Gastrocnemius medialis (tissue), 4 donors: ENCODE data around the gene CACNA1A. TPM values are rescaled to one million over a fixed set of nuclear protein-coding genes. Genes with fewer than 3 reads are reported as not detected.

Source experiments
- ATAC-seq, 2 donors: fragments of 150-250 bp; one replicate each; pipeline ENCODE4 v1.9.1; 2016
- DNase-seq, 2 donors: peaks; one replicate each; pipeline ENCODE4 v3.0.0-alpha.2; 2019
- H3K27ac ChIP-seq, 4 donors: fragments of 200-600 bp; sonication (generic); 1 replicate in 1 of 4; 2 replicates in 3 of 4; pipeline ENCODE4 v1.5.1; 2016 to 2018; ENCODE audit warnings: mild to moderate bottlenecking in 2 of 4, moderate library complexity in 1 of 4
- H3K27me3 ChIP-seq, 3 donors: fragments of 200-600 bp; sonication (generic) in 2 of 3; 1 replicate in 1 of 3; 2 replicates in 2 of 3; pipeline versions ENCODE4 v1.5.1 to v1.6.0; 2016 to 2019; ENCODE audit warnings: mild to moderate bottlenecking in 1 of 3, moderate library complexity in 1 of 3
- H3K36me3 ChIP-seq, 2 donors: fragments of 200-600 bp; sonication (generic) in 1 of 2; one replicate each; pipeline ENCODE4 v1.5.1; 2017 to 2018
- H3K4me1 ChIP-seq, 2 donors: fragments of 200-600 bp; sonication (generic) in 1 of 2; one replicate each; pipeline ENCODE4 v1.5.1; 2016 to 2017; ENCODE audit warnings: mild to moderate bottlenecking in 2 of 2
- H3K4me3 ChIP-seq, 4 donors: fragments of 200-600 bp; sonication (generic) in 3 of 4; 1 replicate in 1 of 4; 2 replicates in 3 of 4; pipeline ENCODE4 v1.5.1; 2016 to 2019; ENCODE audit warnings: mild to moderate bottlenecking in 2 of 4
- H3K9me3 ChIP-seq, 3 donors: fragments of 200-600 bp; sonication (generic) in 2 of 3; 1 replicate in 1 of 3; 2 replicates in 2 of 3; pipeline ENCODE4 v1.5.1; 2016 to 2019
- CTCF ChIP-seq, 5 experiments: fragments of 450-650 bp in 3 of 5; fragments of 200-600 bp in 2 of 5; sonication (generic) in 2 of 5; IDR thresholded peaks in 4 of 5; conservative IDR thresholded peaks in 1 of 5; 1 replicate in 4 of 5; 2 replicates in 1 of 5; pipeline ENCODE4 v1.5.1; 2016 to 2019; ENCODE audit warnings: antibody characterized with exemption in 5 of 5, mild to moderate bottlenecking in 3 of 5, moderate library complexity in 3 of 5
- POLR2A ChIP-seq, 2 donors: fragments of 450-650 bp; IDR thresholded peaks; one replicate each; pipeline ENCODE4 v1.6.1; 2017; ENCODE audit warnings: antibody characterized with exemption in 2 of 2, mild to moderate bottlenecking in 2 of 2, moderate library complexity in 2 of 2
- in situ Hi-C, 4 donors: fragments of 200-750 bp; cut with MboI; loops; one replicate each; pipeline versions ENCODE4 v1.15.0 to v1.8.0; 2017; ENCODE audit warnings: low sequenced_read_pairs in 4 of 4
- intact Hi-C: fragments of 100-400 bp; cut with DNase I; formaldehyde crosslinking; loops from one replicate; pipeline ENCODE4 v1.15.1; 2023; ENCODE audit warnings: low total_unique reads
- total RNA-seq, 4 donors: library from RNA; depleted of rRNA; stranded (reverse); fragments of >200 nt; gene quantifications; one replicate each; pipeline versions ENCODE4 v1.1.0 to v1.2.3, GENCODE V29; 2016

The CACNA1A gene
- total RNA-seq: under 1 TPM in 3 of 4 donors, not detected in 1; 0.15 to 0.51 (median 0.33) TPM

GRCh38 chr19:13506471-13506820 lies at the start of gene CACNA1A:
CACNA1A (minus strand) TSS chr19:13506479; CDS start chr19:13506224, 255 bp downstream.
- in situ Hi-C loops: no loop called here
- no peak for TF ChIP-seq CTCF (IDR thresholded peaks at IDR 0.05 in 4 of 5, conservative IDR thresholded peaks at IDR 0.05 in 1 of 5)
- no peak for TF ChIP-seq POLR2A (IDR thresholded peaks at IDR 0.05)
- no peaks in the 10 kb centered on the region for H3K4me1 ChIP-seq
- no peaks in the 10 kb centered on the region for H3K36me3 ChIP-seq
- DNase-seq (no peak), ATAC-seq (no peak)
- no peak within 1 kb of the TSS for H3K27ac ChIP-seq
- H3K4me3 ChIP-seq: no peak within 1 kb of the TSS
- no peaks in the 10 kb centered on the region for H3K9me3 ChIP-seq
- peaks cover 20 to 47% (median 35%) of the 10 kb centered on the region in 3 donors for H3K27me3 ChIP-seq
- intact Hi-C loops: no loop called here

- H3K4me1 ChIP-seq: no peaks in the 10 kb centered on the region
- peaks cover 0 to 2% (median 0%) of the 10 kb centered on the region in 3 donors for H3K27me3 ChIP-seq
- TF ChIP-seq POLR2A (IDR thresholded peaks at IDR 0.05): no peak
- TF ChIP-seq CTCF (IDR thresholded peaks at IDR 0.05 in 4 of 5, conservative IDR thresholded peaks at IDR 0.05 in 1 of 5): no peak
Observed at GRCh38 chr19:13554506-13555240, 48.4 kb upstream of the CACNA1A start.

GRCh38 chr19:13553880-13554400 lies 47.7 kb upstream of the CACNA1A start:
- peaks cover 0 to 2% (median 0%) of the 10 kb centered on the region in 3 donors for H3K27me3 ChIP-seq
- DNase-seq (no peak), ATAC-seq (no peak)
- in situ Hi-C loops: no loop called here
- intact Hi-C loops: no loop called here
- TF ChIP-seq CTCF (IDR thresholded peaks at IDR 0.05 in 4 of 5, conservative IDR thresholded peaks at IDR 0.05 in 1 of 5): no peak
- TF ChIP-seq POLR2A (IDR thresholded peaks at IDR 0.05): no peak
- H3K9me3 ChIP-seq: no peaks in the 10 kb centered on the region
- no peaks in the 10 kb centered on the region for H3K36me3 ChIP-seq
- H3K4me3 ChIP-seq: no peak overlapping the region
- H3K4me1 ChIP-seq: no peaks in the 10 kb centered on the region
- no peak overlapping the region for H3K27ac ChIP-seq

More at GRCh38 chr19:13554506-13555240, 48.4 kb upstream of the CACNA1A start:
- H3K9me3 ChIP-seq: no peaks in the 10 kb centered on the region
- no peak overlapping the region for H3K4me3 ChIP-seq
- H3K27ac ChIP-seq: no peak overlapping the region
- no peak for ATAC-seq
- DNase-seq: no peak
- intact Hi-C loops: no loop called here
- in situ Hi-C loops: no loop called here
- H3K36me3 ChIP-seq: no peaks in the 10 kb centered on the region

- Histone ChIP-seq H3K4me3 (no peak overlapping the region), H3K4me1 (no peaks in the 10 kb centered on the region), H3K9me3 (no peaks in the 10 kb centered on the region), H3K36me3 (no peaks in the 10 kb centered on the region), H3K27me3 (peaks cover 0 to 2% (median 0%) of the 10 kb centered on the region in 3 donors), H3K27ac (no peak overlapping the region)
- TF ChIP-seq CTCF (IDR thresholded peaks at IDR 0.05 in 4 of 5, conservative IDR thresholded peaks at IDR 0.05 in 1 of 5) (no peak), POLR2A (IDR thresholded peaks at IDR 0.05) (no peak)
- in situ Hi-C loops: no loop called here
- ATAC-seq (no peak), DNase-seq (no peak)
- intact Hi-C loops: no loop called here
Observed at GRCh38 chr19:13548131-13548530, 41.9 kb upstream of the CACNA1A start.
